Upper lobe of left lung (tissue), 4 donors: ENCODE data around the gene NEK2.

ENCODE experiments used
- CTCF ChIP-seq, 6 experiments: fragments of 450-650 bp in 4 of 6; fragments of 200-600 bp in 2 of 6; sonication (generic) in 2 of 6; IDR thresholded peaks; one replicate each; pipeline ENCODE4 v1.5.1; 2016 to 2019; ENCODE audit warnings: antibody characterized with exemption in 6 of 6
- POLR2A ChIP-seq, 4 donors: fragments of 450-650 bp; IDR thresholded peaks; one replicate each; pipeline ENCODE4 v1.5.1; 2016 to 2017; ENCODE audit warnings: antibody characterized with exemption in 4 of 4, mild to moderate bottlenecking in 2 of 4

- TF ChIP-seq CTCF (IDR thresholded peaks at IDR 0.05) (no peak), POLR2A (IDR thresholded peaks at IDR 0.05) (no peak)
These were observed 34.2 kb downstream of the NEK2 start for GRCh38 chr1:211641044-211641800.
